Mesenchymal stem cell (in vitro differentiated cells and primary cell): ENCODE results near the gene POLR3F.
"Not testable (repeated sequence)": the region's sequence is repeated elsewhere in the genome, so short reads cannot be mapped to it uniquely, and the experiment has no call there.

Source experiments
- DNase-seq: peaks from one replicate; pipeline ENCODE4 v3.0.0-alpha.2; 2013
- H2AFZ ChIP-seq: one replicate; pipeline ENCODE4 v1.6.1; 2013; ENCODE audit warnings: low read depth, mild to moderate bottlenecking, control low read depth, inconsistent platforms, low read length, moderate library complexity
- H2AK5ac ChIP-seq: 2 replicates; pipeline ENCODE4 v1.6.1; 2013; ENCODE audit warnings: low read length, moderate library complexity, mild to moderate bottlenecking, inconsistent platforms; ENCODE audit not compliant: severe bottlenecking
- H2BK120ac ChIP-seq: one replicate; pipeline ENCODE4 v1.6.1; 2013; ENCODE audit warnings: low read depth, mild to moderate bottlenecking, inconsistent platforms, low read length, moderate library complexity
- H2BK12ac ChIP-seq, 2 experiments: one replicate each; pipeline ENCODE4 v1.6.1; 2013; ENCODE audit warnings: inconsistent platforms in 2 of 2, low read length in 2 of 2, mild to moderate bottlenecking in 2 of 2, moderate library complexity in 2 of 2, control low read depth in 1 of 2
- H2BK15ac ChIP-seq: one replicate; pipeline ENCODE4 v1.6.1; 2013; ENCODE audit warnings: mild to moderate bottlenecking, low read depth, inconsistent platforms; ENCODE audit not compliant: poor library complexity, severe bottlenecking
- H2BK5ac ChIP-seq: 2 replicates; pipeline ENCODE4 v1.6.1; 2013; ENCODE audit warnings: low read depth, mild to moderate bottlenecking, low read length, control low read depth, inconsistent platforms; ENCODE audit not compliant: poor library complexity, severe bottlenecking
- H3K14ac ChIP-seq, 2 experiments: one replicate each; pipeline ENCODE4 v1.6.1; 2013; ENCODE audit warnings: inconsistent platforms in 2 of 2, low read length in 2 of 2, control low read depth in 1 of 2, mild to moderate bottlenecking in 1 of 2, moderate library complexity in 1 of 2
- H3K18ac ChIP-seq, 2 experiments: one replicate each; pipeline ENCODE4 v1.6.1; 2013; ENCODE audit warnings: inconsistent platforms in 2 of 2, low read length in 2 of 2, control low read depth in 1 of 2, low read depth in 1 of 2, mild to moderate bottlenecking in 1 of 2
- H3K23ac ChIP-seq, 2 experiments: one replicate each; pipeline ENCODE4 v1.6.1; 2013; ENCODE audit warnings: inconsistent platforms in 2 of 2, low read length in 2 of 2, mild to moderate bottlenecking in 2 of 2, moderate library complexity in 2 of 2, control low read depth in 1 of 2
- H3K27ac ChIP-seq: 2 replicates; pipeline ENCODE4 v1.5.1; 2013; ENCODE audit warnings: mild to moderate bottlenecking, moderate library complexity, low read length, control low read depth, inconsistent platforms; ENCODE audit not compliant: poor library complexity, severe bottlenecking
- H3K27me3 ChIP-seq, 2 experiments: 2 replicates each; pipeline versions ENCODE4 v1.6.1 to v1.7.0; 2013; ENCODE audit warnings: low read length in 2 of 2, mild to moderate bottlenecking in 2 of 2, moderate library complexity in 2 of 2, control low read depth in 1 of 2, inconsistent platforms in 1 of 2; ENCODE audit not compliant: control insufficient read depth in 1 of 2, insufficient read depth in 1 of 2
- H3K36me3 ChIP-seq, 2 experiments: 2 replicates each; pipeline versions ENCODE4 v1.6.1 to v1.7.0; 2013; ENCODE audit warnings: low read length in 2 of 2, control low read depth in 1 of 2, inconsistent platforms in 1 of 2, low read depth in 1 of 2, mild to moderate bottlenecking in 1 of 2; ENCODE audit not compliant: insufficient read depth in 2 of 2, control insufficient read depth in 1 of 2
- H3K4ac ChIP-seq, 2 experiments: one replicate each; pipeline ENCODE4 v1.6.1; 2013; ENCODE audit warnings: inconsistent platforms in 2 of 2, low read length in 2 of 2, mild to moderate bottlenecking in 2 of 2, moderate library complexity in 2 of 2, control low read depth in 1 of 2, low read depth in 1 of 2
- H3K4me1 ChIP-seq: 2 replicates; pipeline ENCODE4 v1.6.1; 2013; ENCODE audit warnings: low read depth, low read length, control low read depth; ENCODE audit not compliant: control insufficient read depth, insufficient read depth
- H3K4me2 ChIP-seq: 2 replicates; pipeline ENCODE4 v1.6.1; 2013; ENCODE audit warnings: low read length, mild to moderate bottlenecking, inconsistent platforms; ENCODE audit not compliant: poor library complexity, severe bottlenecking
- H3K4me3 ChIP-seq, 2 experiments: 2 replicates each; pipeline versions ENCODE4 v1.5.1 to v1.7.0; 2013; ENCODE audit warnings: low read length in 2 of 2, mild to moderate bottlenecking in 2 of 2, control low read depth in 1 of 2, low read depth in 1 of 2; ENCODE audit not compliant: insufficient read depth in 1 of 2
- H3K79me1 ChIP-seq: replicated peaks from 2 replicates; pipeline ENCODE4 v1.6.1; 2013; ENCODE audit warnings: mild to moderate bottlenecking, control low read depth, low read length, inconsistent platforms; ENCODE audit not compliant: poor library complexity, severe bottlenecking
- H3K9ac ChIP-seq: 2 replicates; pipeline ENCODE4 v1.7.0; 2013; ENCODE audit warnings: mild to moderate bottlenecking, low read length, moderate library complexity
- H3K9me3 ChIP-seq: 2 replicates; pipeline ENCODE4 v1.7.0; 2013; ENCODE audit warnings: mild to moderate bottlenecking, low read length; ENCODE audit not compliant: control insufficient read depth
- H4K8ac ChIP-seq: one replicate; pipeline ENCODE4 v1.6.1; 2013; ENCODE audit warnings: inconsistent platforms, mild to moderate bottlenecking, low read length, moderate library complexity
- H4K91ac ChIP-seq: one replicate; pipeline ENCODE4 v1.6.1; 2013; ENCODE audit warnings: mild to moderate bottlenecking, low read length, inconsistent platforms
- WGBS: methylation state at CpG from one replicate; pipeline ENCODE4 v1.1.7; 2013; ENCODE audit warnings: mixed read lengths; 5-methylcytosine and 5-hydroxymethylcytosine counted together

Gene POLR3F

GRCh38 chr20:18496042-18496441 lies 28.9 kb downstream of the POLR3F start:
- Histone ChIP-seq H3K4ac (peak overlapping the region in 1 of 2 experiments; percentile 7), H2BK15ac (no peak overlapping the region), H3K79me1 (peaks cover 4% of the 10 kb centered on the region), H3K27me3 (no peaks in the 10 kb centered on the region), H3K9ac (peak overlapping the region; percentile 88), H3K18ac (no peak overlapping the region), H2AK5ac (no peak overlapping the region), H3K4me3 (peak overlapping the region in 1 of 2 experiments; percentile 92), H3K14ac (peak overlapping the region in 1 of 2 experiments; percentile 41), H2BK5ac (no peak overlapping the region), H2BK12ac (no peak overlapping the region), H4K91ac (no peak overlapping the region), H3K4me1 (peaks cover 2% of the 10 kb centered on the region), H2AFZ (no peak overlapping the region), H3K36me3 (peaks cover 0 to 18% of the 10 kb centered on the region in 2 experiments), H3K4me2 (peak overlapping the region; percentile 68), H3K23ac (no peak overlapping the region), H2BK120ac (no peak overlapping the region), H3K9me3 (no peaks in the 10 kb centered on the region), H3K27ac (no peak overlapping the region), H4K8ac (no peak overlapping the region)
- peak; percentile 1 for DNase-seq
- WGBS, result 44% methylated on average over 6 of the region's 7 CpGs

GRCh38 chr20:18496740-18497592 lies 29.8 kb downstream of the POLR3F start, which contains the start of gene RBBP9:
TSS of gene RBBP9 (minus strand) at chr20:18497225. CDS start at chr20:18497167, 58 bp downstream.
- Histone ChIP-seq H3K27ac (no peak within 1 kb of the TSS), H3K79me1 (peaks cover 4% of the 10 kb centered on the region), H3K4me3 (peak within 1 kb of the TSS; percentile 78 to 92), H3K14ac (peak within 1 kb of the TSS in 1 of 2 experiments; percentile 72), H3K4me2 (peak within 1 kb of the TSS; percentile 68), H2AFZ (peak within 1 kb of the TSS; percentile 62), H3K4ac (peak within 1 kb of the TSS in 1 of 2 experiments; percentile 7), H3K36me3 (peaks cover 0 to 18% of the 10 kb centered on the region in 2 experiments), H2BK15ac (no peak within 1 kb of the TSS), H3K23ac (no peak within 1 kb of the TSS), H3K9ac (peak within 1 kb of the TSS; percentile 88), H3K18ac (peak within 1 kb of the TSS in 1 of 2 experiments; percentile 9), H2BK5ac (no peak within 1 kb of the TSS), H3K27me3 (no peaks in the 10 kb centered on the region), H2BK120ac (no peak within 1 kb of the TSS), H4K8ac (peak within 1 kb of the TSS; percentile 35), H3K9me3 (no peaks in the 10 kb centered on the region), H2AK5ac (no peak within 1 kb of the TSS), H2BK12ac (no peak within 1 kb of the TSS), H3K4me1 (peaks cover 2% of the 10 kb centered on the region), H4K91ac (no peak within 1 kb of the TSS)
- peak; percentile 81 for DNase-seq
- WGBS, result 0% methylated on average over 27 of the region's 31 CpGs

GRCh38 chr20:18497603-18498002 lies 30.4 kb downstream of the POLR3F start:
- Histone ChIP-seq H3K27me3 (no peaks in the 10 kb centered on the region), H4K91ac (no peak overlapping the region), H2BK12ac (no peak overlapping the region), H2AK5ac (no peak overlapping the region), H4K8ac (no peak overlapping the region), H2BK120ac (no peak overlapping the region), H3K9me3 (no peaks in the 10 kb centered on the region), H3K27ac (no peak overlapping the region), H3K4me1 (peaks cover 2% of the 10 kb centered on the region), H3K14ac (no peak overlapping the region), H3K4me3 (peak overlapping the region in 1 of 2 experiments; percentile 92), H2BK15ac (no peak overlapping the region), H3K9ac (peak overlapping the region; percentile 88), H3K18ac (no peak overlapping the region), H2AFZ (no peak overlapping the region), H2BK5ac (no peak overlapping the region), H3K36me3 (peaks cover 0 to 13% of the 10 kb centered on the region in 2 experiments), H3K79me1 (peaks cover 4% of the 10 kb centered on the region), H3K4ac (no peak overlapping the region), H3K23ac (no peak overlapping the region), H3K4me2 (no peak overlapping the region)
- DNase-seq, result no peak
- 100% methylated on average over 2 of the region's 3 CpGs for WGBS

DNA sequence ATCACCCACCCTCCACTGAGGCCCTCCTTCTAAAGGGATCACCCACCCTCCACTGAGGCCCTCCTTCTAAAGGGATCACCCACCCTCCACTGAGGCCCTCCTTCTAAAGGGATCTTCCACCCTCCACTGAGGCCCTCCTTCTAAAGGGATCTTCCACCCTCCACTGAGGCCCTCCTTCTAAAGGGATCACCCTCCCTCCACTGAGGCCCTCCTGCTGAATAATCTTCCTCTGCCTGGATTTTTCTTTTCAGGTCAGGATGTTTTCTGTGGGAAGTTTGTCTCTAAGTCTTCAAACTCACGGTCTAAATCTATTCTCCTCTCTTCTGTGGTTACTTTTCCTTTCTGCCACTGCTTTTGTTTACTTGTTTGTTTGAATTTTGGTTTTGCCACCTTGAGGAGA lies 34.5 kb downstream of the POLR3F start:
- not testable (repeated sequence) for H2BK15ac ChIP-seq, H2BK12ac ChIP-seq, H3K79me1 ChIP-seq, H3K4me1 ChIP-seq, H3K27me3 ChIP-seq, H2BK5ac ChIP-seq, DNase-seq, H4K8ac ChIP-seq, H2AFZ ChIP-seq, H3K27ac ChIP-seq, H2BK120ac ChIP-seq, H3K9me3 ChIP-seq, H3K9ac ChIP-seq, H3K36me3 ChIP-seq, H3K23ac ChIP-seq, H3K4me2 ChIP-seq, H3K14ac ChIP-seq, H2AK5ac ChIP-seq, H3K4ac ChIP-seq, H4K91ac ChIP-seq, H3K4me3 ChIP-seq, H3K18ac ChIP-seq
- no CpG with 5 or more reads among the region's 1 CpG for WGBS
